ENCODE data around the gene EGR2. TPM values are rescaled to one million over a fixed set of nuclear protein-coding genes. Genes with fewer than 3 reads are reported as not detected.

Gene EGR2
- total and polyA plus RNA-seq, 3 donors from 2014 or later, result 6.8 to 8.8 (median 6.8) TPM

DNA sequence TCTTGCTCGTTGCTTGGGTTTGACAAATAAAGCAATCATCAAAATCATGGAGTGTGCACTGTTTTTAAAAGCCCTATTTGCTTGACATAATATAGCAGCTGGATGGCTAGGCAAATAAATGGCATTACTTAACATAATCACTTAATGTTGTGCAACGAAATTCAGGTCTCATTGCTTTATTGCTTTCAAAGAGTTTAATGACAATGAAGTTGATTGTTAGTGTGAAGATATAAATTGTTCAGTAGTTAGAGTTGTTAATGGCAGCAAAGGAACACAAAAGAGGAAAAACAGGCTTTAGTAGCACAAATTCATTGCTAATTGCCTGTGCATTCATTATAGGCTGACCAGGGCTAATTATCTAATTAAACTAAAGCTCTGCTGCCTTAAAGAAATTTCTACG is 19.3 kb downstream of the EGR2 start:
- H3K27ac ChIP-seq, result no peak overlapping the region
- no peak overlapping the region for H3K4me3 ChIP-seq
- WGBS, 2 donors, result 83 to 87% methylated on average over 3 of the region's 3 CpGs
- no peaks in the 10 kb centered on the region for H3K27me3 ChIP-seq
- TF ChIP-seq, protein P1, sequence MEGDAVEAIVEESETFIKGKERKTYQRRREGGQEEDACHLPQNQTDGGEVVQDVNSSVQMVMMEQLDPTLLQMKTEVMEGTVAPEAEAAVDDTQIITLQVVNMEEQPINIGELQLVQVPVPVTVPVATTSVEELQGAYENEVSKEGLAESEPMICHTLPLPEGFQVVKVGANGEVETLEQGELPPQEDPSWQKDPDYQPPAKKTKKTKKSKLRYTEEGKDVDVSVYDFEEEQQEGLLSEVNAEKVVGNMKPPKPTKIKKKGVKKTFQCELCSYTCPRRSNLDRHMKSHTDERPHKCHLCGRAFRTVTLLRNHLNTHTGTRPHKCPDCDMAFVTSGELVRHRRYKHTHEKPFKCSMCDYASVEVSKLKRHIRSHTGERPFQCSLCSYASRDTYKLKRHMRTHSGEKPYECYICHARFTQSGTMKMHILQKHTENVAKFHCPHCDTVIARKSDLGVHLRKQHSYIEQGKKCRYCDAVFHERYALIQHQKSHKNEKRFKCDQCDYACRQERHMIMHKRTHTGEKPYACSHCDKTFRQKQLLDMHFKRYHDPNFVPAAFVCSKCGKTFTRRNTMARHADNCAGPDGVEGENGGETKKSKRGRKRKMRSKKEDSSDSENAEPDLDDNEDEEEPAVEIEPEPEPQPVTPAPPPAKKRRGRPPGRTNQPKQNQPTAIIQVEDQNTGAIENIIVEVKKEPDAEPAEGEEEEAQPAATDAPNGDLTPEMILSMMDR (IDR thresholded peaks at IDR 0.05), result no peak
- TF ChIP-seq POLR2A (IDR thresholded peaks at IDR 0.05), result no peak
- no peaks in the 10 kb centered on the region for H3K9me3 ChIP-seq
- no peak for DNase-seq
- no peaks in the 10 kb centered on the region for H3K4me1 ChIP-seq
- intact Hi-C loops (cut with DNase I; ENCODE audit: low total_unique reads), result no loop called here
- H3K36me3 ChIP-seq (ENCODE audit: low read depth, missing control alignments), result no peaks in the 10 kb centered on the region

DNA sequence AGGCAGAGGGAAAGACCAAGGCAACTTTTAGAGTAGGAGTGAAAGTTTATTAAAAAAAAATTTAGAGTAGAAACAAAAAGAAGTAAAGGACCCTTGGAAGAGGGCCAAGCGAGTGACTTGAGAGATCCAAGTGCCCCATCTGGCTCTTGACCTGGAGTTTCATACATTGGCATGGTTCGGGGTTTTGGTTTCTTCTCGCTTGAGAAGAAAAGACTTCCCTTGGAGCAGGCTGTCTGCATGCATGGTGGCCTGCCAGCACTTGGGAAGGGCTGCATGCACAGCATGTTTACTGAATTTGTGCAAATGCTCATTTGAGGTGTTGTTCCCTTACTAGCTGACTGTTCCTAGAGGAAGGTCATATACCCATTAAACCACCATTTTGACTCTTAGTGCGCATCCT is 20.4 kb downstream of the EGR2 start:
- H3K27ac ChIP-seq, result peak overlapping the region in 1 of 2 donors; percentile 32
- 58 to 77% methylated on average over 4 of the region's 4 CpGs for WGBS, 2 donors
- no peak overlapping the region for H3K4me3 ChIP-seq
- no peaks in the 10 kb centered on the region for H3K9me3 ChIP-seq
- no peaks in the 10 kb centered on the region for H3K36me3 ChIP-seq (ENCODE audit: low read depth, missing control alignments)
- TF ChIP-seq, protein P1 (IDR thresholded peaks at IDR 0.05), result no peak
- no peak for TF ChIP-seq POLR2A (IDR thresholded peaks at IDR 0.05)
- no peaks in the 10 kb centered on the region for H3K27me3 ChIP-seq
- no peak for DNase-seq
- intact Hi-C loops (cut with DNase I; ENCODE audit: low total_unique reads), result no loop called here
- H3K4me1 ChIP-seq, result no peaks in the 10 kb centered on the region

DNA sequence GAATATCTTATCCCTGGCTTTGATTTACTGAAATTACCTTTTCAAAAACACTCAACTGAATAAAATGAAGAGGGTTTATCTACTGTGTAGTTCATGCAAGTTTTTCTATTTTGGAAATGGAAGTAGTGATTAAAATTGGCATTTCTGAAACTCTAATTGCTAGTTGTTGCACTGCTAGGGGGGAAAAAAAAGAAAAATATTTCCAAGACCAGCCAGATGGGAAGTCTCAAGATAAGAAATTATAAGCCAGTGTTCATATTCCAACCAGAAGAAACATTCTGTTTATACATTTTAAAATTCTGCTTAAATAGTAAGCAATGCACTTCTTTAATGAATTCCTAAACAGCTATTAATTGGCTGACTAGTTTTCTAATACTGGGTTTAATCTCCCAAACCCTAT is 21.1 kb downstream of the EGR2 start:
- H3K27ac ChIP-seq, result peak overlapping the region in 1 of 2 donors; percentile 32
- H3K9me3 ChIP-seq, result no peaks in the 10 kb centered on the region
- H3K4me1 ChIP-seq, result peaks cover 5% of the 10 kb centered on the region
- no peaks in the 10 kb centered on the region for H3K27me3 ChIP-seq
- no peak for DNase-seq
- H3K36me3 ChIP-seq (ENCODE audit: low read depth, missing control alignments), result no peaks in the 10 kb centered on the region
- TF ChIP-seq POLR2A (IDR thresholded peaks at IDR 0.05), result no peak
- TF ChIP-seq, protein P1 (IDR thresholded peaks at IDR 0.05), result no peak
- no peak overlapping the region for H3K4me3 ChIP-seq
- intact Hi-C loops (cut with DNase I; ENCODE audit: low total_unique reads), result no loop called here

DNA sequence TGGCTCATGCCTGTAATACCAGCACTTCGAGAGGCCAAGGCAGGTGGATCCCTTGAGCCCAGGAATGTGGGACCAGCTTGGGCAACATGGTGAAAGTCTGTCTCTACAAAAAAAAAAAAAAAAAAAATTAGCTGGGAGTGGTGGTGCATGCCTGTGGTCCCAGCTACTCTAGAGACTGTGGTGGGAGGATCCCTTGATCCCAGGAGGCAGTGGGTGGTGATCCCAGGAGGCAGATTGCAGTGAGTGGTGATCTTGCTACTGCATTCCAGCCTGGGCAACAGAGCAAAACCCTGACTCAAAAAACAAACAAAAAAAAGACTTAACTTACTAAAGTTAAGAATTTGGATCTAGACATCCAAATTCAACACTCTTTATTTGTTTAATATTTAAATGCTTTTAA is 21.9 kb downstream of the EGR2 start:
- no peaks in the 10 kb centered on the region for H3K27me3 ChIP-seq
- DNase-seq, result no peak
- no peaks in the 10 kb centered on the region for H3K36me3 ChIP-seq (ENCODE audit: low read depth, missing control alignments)
- WGBS, 2 donors, result 65 to 70% methylated on average over 1 of the region's 1 CpG
- peak overlapping the region in 1 of 2 donors; percentile 32 for H3K27ac ChIP-seq
- peaks cover 12% of the 10 kb centered on the region for H3K4me1 ChIP-seq
- intact Hi-C loops (cut with DNase I; ENCODE audit: low total_unique reads), result no loop called here
- TF ChIP-seq, protein P1 (IDR thresholded peaks at IDR 0.05), result no peak
- no peak for TF ChIP-seq POLR2A (IDR thresholded peaks at IDR 0.05)
- no peaks in the 10 kb centered on the region for H3K9me3 ChIP-seq
- H3K4me3 ChIP-seq, result no peak overlapping the region

DNA sequence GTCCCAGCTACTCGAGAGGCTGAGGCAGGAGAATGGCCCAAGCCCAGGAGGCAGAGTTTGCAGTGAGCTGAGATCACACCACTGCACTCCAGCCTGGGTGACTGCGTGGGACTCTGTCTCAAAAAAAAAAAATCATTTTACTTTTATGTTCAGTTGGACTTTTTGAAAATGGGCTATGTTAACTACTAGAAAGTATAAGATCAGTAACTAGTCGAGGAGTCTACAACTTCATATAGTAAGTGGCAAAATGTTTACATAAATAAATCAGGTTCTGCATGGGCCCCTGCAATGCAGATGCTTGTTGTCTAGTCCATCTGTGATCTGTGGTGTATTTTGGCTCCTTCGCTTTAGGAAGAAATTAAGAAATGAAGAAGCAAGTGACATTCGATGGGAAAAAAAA is 23.9 kb downstream of the EGR2 start:
- Histone ChIP-seq H3K27me3 (no peaks in the 10 kb centered on the region), H3K4me3 (no peak overlapping the region), H3K36me3 (ENCODE audit: low read depth, missing control alignments) (no peaks in the 10 kb centered on the region), H3K4me1 (peaks cover 14% of the 10 kb centered on the region), H3K9me3 (no peaks in the 10 kb centered on the region), H3K27ac (no peak overlapping the region)
- DNase-seq, result no peak
- no peak for TF ChIP-seq POLR2A (IDR thresholded peaks at IDR 0.05)
- TF ChIP-seq, protein P1 (IDR thresholded peaks at IDR 0.05), result no peak
- intact Hi-C loops (cut with DNase I; ENCODE audit: low total_unique reads), result no loop called here
- 65 to 75% methylated on average over 5 of the region's 5 CpGs for WGBS, 2 donors

Measured in testis (tissue), 3 donors.